Measurements from ENCODE around the gene CEP126.

Gene CEP126

DNA sequence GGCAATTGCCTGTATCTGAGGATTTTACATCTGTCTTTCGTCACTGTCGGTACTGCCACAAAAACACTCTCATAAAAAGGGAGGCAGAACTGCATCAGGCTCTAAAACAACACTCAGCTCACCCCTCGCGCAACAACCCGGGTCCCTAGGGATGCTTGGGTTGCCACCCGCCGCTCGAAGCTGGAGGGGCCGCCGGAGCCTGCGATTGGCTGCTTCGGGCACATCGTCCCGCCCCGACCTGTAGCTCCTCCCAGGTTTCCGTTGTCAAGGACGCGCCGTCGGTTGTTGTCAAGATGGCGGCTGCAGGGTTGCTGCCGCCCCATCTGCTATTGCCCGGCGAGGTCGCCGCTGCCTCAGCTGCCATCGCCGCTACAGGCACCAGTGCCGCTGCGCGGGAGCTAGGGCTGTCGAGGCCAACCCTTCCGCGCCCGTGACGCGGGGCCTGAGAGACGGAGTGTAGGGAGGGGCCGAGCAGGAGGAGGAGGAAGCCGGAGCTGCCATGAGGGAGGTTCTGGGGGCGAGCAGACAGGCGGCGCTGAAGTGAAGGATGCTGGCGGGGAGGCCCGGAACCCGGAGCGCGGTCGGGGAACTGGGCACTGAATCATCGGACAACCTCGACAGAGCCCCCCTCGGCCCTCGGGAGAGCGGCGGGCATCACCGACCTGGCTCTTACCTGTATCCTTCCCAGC lies at the start of gene CEP126:
Gene CEP126, plus strand, starts transcription at position 273 of the 689 bp plus-strand sequence. Its CDS starts 275 bp downstream, at position 548.
- TF ChIP-seq GATA2 (IDR thresholded peaks at IDR 0.05; ENCODE audit: low read depth, low read length) (no peak), GATA3 (IDR thresholded peaks at IDR 0.05; ENCODE audit: low read depth, low read length) (no peak)

GRCh38 chr11:101866619-101867491 lies 48.0 kb upstream of the CEP126 start:
- no peak for TF ChIP-seq GATA3 (IDR thresholded peaks at IDR 0.05; ENCODE audit: low read depth, low read length)
- TF ChIP-seq GATA2 (IDR thresholded peaks at IDR 0.05; ENCODE audit: low read depth, low read length) = no peak

DNA sequence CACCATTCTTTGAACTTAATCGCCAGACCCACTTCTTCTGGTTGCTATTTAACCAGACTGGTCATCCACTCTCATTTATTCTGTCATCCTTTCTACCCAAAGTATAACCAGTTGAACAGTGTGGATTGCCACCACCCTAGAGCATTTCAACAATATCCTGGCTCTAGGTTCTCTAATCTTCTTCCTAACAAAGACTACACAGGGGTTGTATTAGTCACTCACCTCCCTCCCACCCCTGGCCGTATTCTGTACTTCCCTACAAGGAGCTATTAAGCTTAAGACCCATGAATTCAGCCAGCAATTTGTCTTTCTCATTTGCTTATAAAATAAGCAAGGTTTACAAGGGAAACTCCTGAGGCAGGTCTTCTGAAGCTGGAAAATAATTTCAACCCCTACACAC lies 46.9 kb upstream of the CEP126 start:
- no peak for TF ChIP-seq GATA2 (IDR thresholded peaks at IDR 0.05; ENCODE audit: low read depth, low read length)
- TF ChIP-seq GATA3 (IDR thresholded peaks at IDR 0.05; ENCODE audit: low read depth, low read length) = no peak

- TF ChIP-seq GATA3 (IDR thresholded peaks at IDR 0.05; ENCODE audit: low read depth, low read length) = no peak
- TF ChIP-seq GATA2 (IDR thresholded peaks at IDR 0.05; ENCODE audit: low read depth, low read length) = no peak
Observed at GRCh38 chr11:101870510-101870909, 44.3 kb upstream of the CEP126 start.

DNA sequence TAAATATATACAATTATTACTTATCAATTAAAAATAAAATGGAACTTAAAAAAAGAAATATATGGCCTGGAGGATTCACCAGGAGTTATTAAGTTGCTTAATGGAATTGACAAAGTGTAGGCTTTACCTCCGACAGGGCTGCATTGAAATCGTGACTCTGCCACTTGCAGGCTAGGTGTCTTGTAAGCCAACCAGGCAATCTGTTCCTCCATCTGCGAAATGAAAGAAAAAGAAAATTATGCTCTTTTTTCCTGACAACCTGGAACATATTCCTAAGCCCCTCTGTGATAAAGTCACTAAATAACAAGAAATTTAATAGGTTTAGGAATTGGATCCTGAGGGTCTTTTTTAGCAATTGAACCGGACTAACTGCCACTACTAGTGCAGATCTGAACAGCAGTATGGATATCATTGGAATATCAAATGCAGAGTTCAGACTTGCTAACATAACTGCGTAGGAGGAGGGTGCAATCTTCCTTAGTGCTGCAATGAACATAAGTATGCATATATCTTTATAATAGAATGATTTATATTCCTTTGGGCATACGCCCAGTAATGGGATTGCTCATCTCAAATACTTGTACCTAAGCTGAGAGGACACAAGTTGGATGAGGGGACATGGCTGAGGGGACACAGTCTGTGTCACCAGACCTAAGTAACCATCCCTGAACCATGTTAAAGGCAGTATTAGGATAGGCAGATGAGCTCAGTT lies 42.5 kb upstream of the CEP126 start:
- TF ChIP-seq GATA3 (IDR thresholded peaks at IDR 0.05; ENCODE audit: low read depth, low read length) = no peak
- no peak for TF ChIP-seq GATA2 (IDR thresholded peaks at IDR 0.05; ENCODE audit: low read depth, low read length)

DNA sequence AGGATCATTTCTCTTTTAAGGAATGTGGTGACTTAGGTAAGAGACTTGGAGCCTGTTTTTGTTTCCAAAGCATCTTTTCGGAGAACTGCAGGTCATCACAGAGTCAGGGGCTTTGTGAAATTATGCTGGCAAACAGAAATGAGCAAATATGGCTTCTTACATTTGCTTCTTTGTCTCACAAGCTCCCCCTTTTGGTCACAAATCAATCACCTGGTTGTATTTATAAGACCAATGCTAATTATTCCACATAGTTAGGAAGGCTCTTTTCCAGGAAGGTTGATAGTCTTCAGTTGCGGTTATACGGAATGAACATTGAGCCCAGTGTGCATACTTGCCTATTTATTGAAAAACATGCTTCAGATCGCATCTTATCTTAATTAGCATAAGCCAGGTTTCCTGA lies 34.6 kb upstream of the CEP126 start:
- TF ChIP-seq GATA3 (IDR thresholded peaks at IDR 0.05; ENCODE audit: low read depth, low read length) (no peak), GATA2 (IDR thresholded peaks at IDR 0.05; ENCODE audit: low read depth, low read length) (no peak)

DNA sequence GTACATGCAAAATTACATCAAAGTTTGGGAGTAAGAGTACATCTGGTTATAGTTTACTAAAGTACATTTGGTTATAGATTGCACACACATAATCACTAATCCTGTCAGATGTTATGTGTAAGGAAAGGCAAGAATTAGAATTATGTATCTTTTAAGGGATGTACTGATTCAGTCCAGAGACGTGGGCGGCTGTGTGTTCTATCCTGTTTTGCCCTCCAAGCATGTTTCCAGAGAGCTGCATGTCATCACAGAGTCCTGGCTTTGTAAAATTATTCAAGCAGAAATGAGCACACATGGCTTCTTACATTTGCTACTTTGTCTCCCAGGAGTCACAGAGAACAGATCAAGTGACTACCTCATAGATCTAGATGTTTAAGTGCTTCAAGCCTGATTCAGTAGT lies 33.2 kb upstream of the CEP126 start:
- TF ChIP-seq GATA2 (IDR thresholded peaks at IDR 0.05; ENCODE audit: low read depth, low read length) (no peak), GATA3 (IDR thresholded peaks at IDR 0.05; ENCODE audit: low read depth, low read length) (no peak)

GRCh38 chr11:101885631-101886030 lies 29.2 kb upstream of the CEP126 start:
- no peak for TF ChIP-seq GATA3 (IDR thresholded peaks at IDR 0.05; ENCODE audit: low read depth, low read length)
- TF ChIP-seq GATA2 (IDR thresholded peaks at IDR 0.05; ENCODE audit: low read depth, low read length) = no peak

DNA sequence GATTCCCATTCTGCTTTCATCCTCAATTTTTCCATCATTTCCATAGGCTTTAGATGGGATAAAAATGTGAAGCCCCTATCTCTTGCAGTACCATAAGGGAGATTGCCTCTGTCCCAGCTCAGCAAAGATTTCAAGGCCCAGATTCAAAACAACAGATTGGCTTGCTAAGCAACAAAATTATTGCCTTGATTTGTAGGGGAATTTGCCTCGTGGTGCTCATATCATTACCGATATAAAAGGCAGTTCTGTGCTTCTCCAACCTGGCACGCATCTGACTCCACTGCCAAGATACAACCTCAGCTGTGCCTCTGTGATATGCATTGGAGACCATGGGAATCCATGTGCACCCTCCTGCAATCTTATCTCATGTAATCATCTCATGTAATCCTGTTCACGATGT lies 25.0 kb upstream of the CEP126 start:
- TF ChIP-seq GATA2 (IDR thresholded peaks at IDR 0.05; ENCODE audit: low read depth, low read length) (no peak), GATA3 (IDR thresholded peaks at IDR 0.05; ENCODE audit: low read depth, low read length) (no peak)

DNA sequence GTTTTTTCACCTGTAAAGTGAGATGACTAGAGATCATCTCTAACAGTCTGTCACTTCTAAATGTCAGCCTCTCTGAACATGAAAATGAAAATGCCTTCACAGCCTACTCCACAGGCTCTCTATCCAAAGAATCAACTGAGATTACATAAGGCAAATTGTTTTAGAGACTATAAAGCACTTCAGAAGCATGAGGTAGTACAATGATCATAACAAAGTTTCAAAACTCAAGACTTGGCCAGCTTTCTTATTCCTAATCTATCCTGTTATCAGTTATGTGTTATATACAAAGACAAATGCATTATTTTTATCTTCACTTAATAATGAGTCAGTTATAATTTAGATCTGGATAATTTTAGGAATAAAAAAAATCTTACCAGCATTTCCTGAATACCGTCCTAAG lies 20.3 kb upstream of the CEP126 start:
- TF ChIP-seq GATA3 (IDR thresholded peaks at IDR 0.05; ENCODE audit: low read depth, low read length) (no peak), GATA2 (IDR thresholded peaks at IDR 0.05; ENCODE audit: low read depth, low read length) (no peak)

DNA sequence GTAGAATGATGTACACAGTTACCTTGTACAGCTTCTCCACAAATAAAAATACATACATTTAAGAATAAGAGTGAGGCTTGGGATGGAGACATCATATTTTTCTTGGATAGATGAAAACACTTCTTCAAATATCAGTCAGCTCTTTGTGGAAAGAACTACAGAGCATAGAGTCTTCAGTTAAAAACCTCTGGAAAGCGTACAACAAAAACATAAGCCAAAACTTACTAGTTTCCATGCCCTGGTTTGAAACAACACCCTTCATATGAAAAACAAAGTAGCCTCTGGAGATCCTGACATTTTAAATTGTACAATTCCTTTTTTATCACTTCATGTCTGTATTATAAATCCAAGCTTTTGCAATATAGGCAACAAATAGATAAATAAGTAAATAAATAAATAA lies 7.0 kb upstream of the CEP126 start:
- no peak for TF ChIP-seq GATA2 (IDR thresholded peaks at IDR 0.05; ENCODE audit: low read depth, low read length)
- no peak for TF ChIP-seq GATA3 (IDR thresholded peaks at IDR 0.05; ENCODE audit: low read depth, low read length)

DNA sequence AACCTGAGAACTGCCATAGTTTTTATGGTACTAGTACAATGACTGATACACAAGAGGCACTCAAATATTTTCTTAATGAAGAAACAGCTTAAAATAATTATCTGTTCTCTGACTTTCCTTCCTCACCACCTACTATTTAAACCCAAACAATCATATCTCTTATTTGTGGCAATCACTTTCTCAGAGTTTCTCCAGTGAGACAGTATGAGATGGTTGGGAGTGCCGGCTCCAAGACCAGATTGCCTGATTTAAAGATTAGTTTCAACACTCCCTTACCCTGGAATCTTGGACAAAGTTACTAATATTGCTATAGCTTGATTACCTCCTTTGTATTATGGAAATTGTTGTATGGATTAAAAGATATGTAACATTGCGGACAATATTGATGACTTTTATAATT lies 5.7 kb upstream of the CEP126 start:
- TF ChIP-seq GATA3 (IDR thresholded peaks at IDR 0.05; ENCODE audit: low read depth, low read length) (no peak), GATA2 (IDR thresholded peaks at IDR 0.05; ENCODE audit: low read depth, low read length) (no peak)

GRCh38 chr11:101912823-101913284 lies 2.0 kb upstream of the CEP126 start:
- TF ChIP-seq GATA3 (IDR thresholded peaks at IDR 0.05; ENCODE audit: low read depth, low read length) (no peak), GATA2 (IDR thresholded peaks at IDR 0.05; ENCODE audit: low read depth, low read length) (no peak)

- TF ChIP-seq GATA2 (IDR thresholded peaks at IDR 0.05; ENCODE audit: low read depth, low read length) (no peak), GATA3 (IDR thresholded peaks at IDR 0.05; ENCODE audit: low read depth, low read length) (no peak)
Observed at GRCh38 chr11:101913656-101914055, 1.2 kb upstream of the CEP126 start.
